GM23338 (cell line): ENCODE results near the gene NCKAP1. TPM values are rescaled to one million over a fixed set of nuclear protein-coding genes. Genes with fewer than 3 reads are reported as not detected.

Experiments
- ATAC-seq: fragments of 200-7000 bp; cut with Tn5 transposase; 3 replicates; pipeline ENCODE4 v1.9.1; 2020
- DNase-seq: peaks from one replicate; pipeline ENCODE4 v3.0.0-alpha.2; 2015; ENCODE audit warnings: low spot score
- H2AFZ ChIP-seq: fragments of 200-600 bp; sonication (generic); 2 replicates; pipeline ENCODE4 v1.8.0; 2016; ENCODE audit warnings: antibody characterized with exemption, mild to moderate bottlenecking, moderate library complexity
- H3F3A ChIP-seq: fragments of 200-600 bp; sonication (generic); replicated peaks from 2 replicates; pipeline ENCODE4 v1.8.0; 2017; ENCODE audit warnings: antibody characterized with exemption, mixed run types, low read depth
- H3K27ac ChIP-seq: fragments of 200-600 bp; sonication (generic); 2 replicates; pipeline ENCODE4 v1.6.1; 2016; ENCODE audit warnings: low read depth
- H3K27me3 ChIP-seq: fragments of 200-600 bp; sonication (generic); 2 replicates; pipeline ENCODE4 v1.8.0; 2016; ENCODE audit warnings: mild to moderate bottlenecking, mixed run types, moderate library complexity; ENCODE audit not compliant: insufficient read depth
- H3K36me3 ChIP-seq: fragments of 200-600 bp; sonication (generic); 2 replicates; pipeline ENCODE4 v1.8.0; 2016; ENCODE audit warnings: mild to moderate bottlenecking; ENCODE audit not compliant: insufficient read depth
- H3K4me1 ChIP-seq: fragments of 200-600 bp; sonication (generic); 2 replicates; pipeline ENCODE4 v1.8.0; 2016; ENCODE audit warnings: mild to moderate bottlenecking, moderate library complexity; ENCODE audit not compliant: insufficient read depth
- H3K4me2 ChIP-seq: fragments of 200-600 bp; sonication (generic); 2 replicates; pipeline ENCODE4 v1.7.1; 2017; ENCODE audit warnings: mixed run types
- H3K4me3 ChIP-seq: fragments of 200-600 bp; sonication (generic); 2 replicates; pipeline ENCODE4 v1.6.1; 2016; ENCODE audit warnings: mixed run types
- H3K79me2 ChIP-seq: fragments of 200-600 bp; sonication (generic); replicated peaks from 2 replicates; pipeline ENCODE4 v1.8.0; 2017; ENCODE audit warnings: mild to moderate bottlenecking; ENCODE audit not compliant: insufficient read depth
- H3K9me2 ChIP-seq: fragments of 200-600 bp; sonication (generic); 2 replicates; pipeline ENCODE4 v1.8.0; 2017; ENCODE audit not compliant: insufficient read depth
- H4K20me1 ChIP-seq: fragments of 200-600 bp; sonication (generic); replicated peaks from 2 replicates; pipeline ENCODE4 v1.8.0; 2017; ENCODE audit warnings: mild to moderate bottlenecking; ENCODE audit not compliant: insufficient read depth
- H3K27ac Mint-ChIP-seq: 2 replicates; pipeline ENCODE4 v1.8.0; 2020; ENCODE audit warnings: inconsistent platforms, mild to moderate bottlenecking, moderate library complexity, mixed read lengths
- H3K27me3 Mint-ChIP-seq: 3 replicates; pipeline ENCODE4 v1.8.0; 2022; ENCODE audit warnings: low read depth, mild to moderate bottlenecking, moderate library complexity, mixed read lengths, inconsistent platforms; ENCODE audit not compliant: insufficient read depth, poor library complexity
- H3K36me3 Mint-ChIP-seq: 3 replicates; pipeline ENCODE4 v1.8.0; 2021; ENCODE audit warnings: low read depth, mild to moderate bottlenecking, inconsistent platforms, moderate library complexity, mixed read lengths
- H3K4me1 Mint-ChIP-seq: 3 replicates; pipeline ENCODE4 v1.8.0; 2020; ENCODE audit warnings: mild to moderate bottlenecking, inconsistent platforms, mixed read lengths
- H3K4me3 Mint-ChIP-seq: 3 replicates; pipeline ENCODE4 v1.8.0; 2021; ENCODE audit warnings: moderate library complexity, mild to moderate bottlenecking, inconsistent platforms, mixed read lengths
- H3K9me3 Mint-ChIP-seq: 3 replicates; pipeline ENCODE4 v1.8.0; 2020; ENCODE audit warnings: moderate library complexity, mild to moderate bottlenecking, inconsistent platforms, mixed read lengths
- CTCF ChIP-seq, 2 experiments: fragments of 200-600 bp in 1 of 2; sonication (generic) in 1 of 2; conservative IDR thresholded peaks; 2 replicates each; pipeline versions ENCODE4 v1.5.1 to v1.6.1; 2016 to 2017; ENCODE audit warnings: antibody characterized with exemption in 2 of 2, low read depth in 2 of 2, mild to moderate bottlenecking in 2 of 2, moderate library complexity in 1 of 2
- ETS1 ChIP-seq: IDR thresholded peaks from 2 replicates; pipeline ENCODE4 v1.6.1; 2016; ENCODE audit warnings: antibody characterized with exemption
- EZH2 ChIP-seq: fragments of 200-600 bp; sonication (generic); IDR thresholded peaks from one replicate; pipeline ENCODE4 v1.8.0; 2017; ENCODE audit warnings: antibody characterized with exemption, mild to moderate bottlenecking, low read depth; ENCODE audit not compliant: unreplicated experiment
- JUNB ChIP-seq: IDR thresholded peaks from one replicate; pipeline ENCODE4 v1.6.1; 2016; ENCODE audit warnings: antibody characterized with exemption; ENCODE audit not compliant: unreplicated experiment
- NANOG ChIP-seq: IDR thresholded peaks from 2 replicates; pipeline ENCODE4 v1.6.1; 2016; ENCODE audit warnings: antibody characterized with exemption, borderline replicate concordance
- REST ChIP-seq: IDR thresholded peaks from one replicate; pipeline ENCODE4 v1.6.1; 2018; ENCODE audit warnings: antibody characterized with exemption; ENCODE audit not compliant: unreplicated experiment
- STAT1 ChIP-seq: IDR thresholded peaks from one replicate; pipeline ENCODE4 v1.6.1; 2016; ENCODE audit warnings: antibody characterized with exemption; ENCODE audit not compliant: unreplicated experiment
- ZNF114 ChIP-seq: fragments of 250-450 bp; sonication (Bioruptor Pico); IDR thresholded peaks from 2 replicates; pipeline ENCODE4 v1.5.0; 2020; ENCODE audit warnings: mild to moderate bottlenecking, moderate library complexity
- ZNF462 ChIP-seq: fragments of 250-450 bp; sonication (Bioruptor Pico); IDR thresholded peaks from 2 replicates; pipeline ENCODE4 v1.5.0; 2020; ENCODE audit warnings: mild to moderate bottlenecking, moderate library complexity
- polyA plus RNA-seq: library from polyadenylated mRNA; unstranded; fragments of >200 nt; fragmentation: Nextera tagmentation; extraction: Ambion mirVana; gene quantifications from 2 replicates; pipeline ENCODE4 v1.2.1, GENCODE V29; 2016
- total RNA-seq: library from RNA; depleted of rRNA; stranded (reverse); fragments of >200 nt; shearing (Covaris generic); gene quantifications from 2 replicates; pipeline ENCODE4 v1.2.3, GENCODE V29; 2014

NCKAP1 gene
- total and polyA plus RNA-seq, 2 experiments from 2014 or later: 53.8 to 157 TPM

GRCh38 chr2:182946958-182947369 lies 91.3 kb downstream of the NCKAP1 start:
- no peak overlapping the region for H3K4me3 Mint-ChIP-seq
- H3K79me2 ChIP-seq: no peaks in the 10 kb centered on the region
- H3K9me2 ChIP-seq: no peaks in the 10 kb centered on the region
- H3K36me3 ChIP-seq: peaks cover 3% of the 10 kb centered on the region; the same call in 1 of the 2 replicates
- no peaks in the 10 kb centered on the region for H3K4me1 Mint-ChIP-seq
- DNase-seq (no peak), ATAC-seq (no peak)
- no peak overlapping the region for H3K27ac Mint-ChIP-seq
- H3K4me3 ChIP-seq: no peak overlapping the region
- no peak overlapping the region for H3K27ac ChIP-seq
- no peak for TF ChIP-seq ZNF462 (CRISPR knock-in tag)
- no peak for TF ChIP-seq REST
- no peak for TF ChIP-seq ETS1
- TF ChIP-seq JUNB: no peak
- TF ChIP-seq EZH2: no peak
- no peak for TF ChIP-seq STAT1
- TF ChIP-seq ZNF114 (CRISPR knock-in tag): no peak
- TF ChIP-seq CTCF (conservative IDR thresholded peaks at IDR 0.05; ENCODE audit: low read depth in 2 of 2): no peak
- no peak for TF ChIP-seq NANOG
- H3K9me3 Mint-ChIP-seq: no peaks in the 10 kb centered on the region
- H3K4me1 ChIP-seq: no peaks in the 10 kb centered on the region
- no peaks in the 10 kb centered on the region; the same call in 1 of the 2 replicates for H4K20me1 ChIP-seq
- no peaks in the 10 kb centered on the region for H3K27me3 Mint-ChIP-seq
- H2AFZ ChIP-seq: no peak overlapping the region
- no peaks in the 10 kb centered on the region for H3K27me3 ChIP-seq
- no peak overlapping the region for H3K4me2 ChIP-seq
- peaks cover 19% of the 10 kb centered on the region for H3K36me3 Mint-ChIP-seq
- H3F3A ChIP-seq: no peaks in the 10 kb centered on the region
